Left cardiac atrium (tissue), 4 donors: ENCODE results near the gene AKAP8L. TPM values are rescaled to one million over a fixed set of nuclear protein-coding genes. Genes with fewer than 3 reads are reported as not detected.

ENCODE experiments used
- ATAC-seq, 2 donors: fragments of 200-7000 bp; cut with Tn5 transposase; one replicate each; pipeline ENCODE4 v1.9.1; 2020; ENCODE audit warnings: mild to moderate bottlenecking in 2 of 2, moderate library complexity in 2 of 2
- DNase-seq: peaks from one replicate; pipeline ENCODE4 v3.0.0-alpha.2; 2020
- intact Hi-C, 2 donors: fragments of 100-400 bp; cut with DNase I; formaldehyde crosslinking; loops; one replicate each; pipeline versions ENCODE4 v1.14.1 to v1.15.1; 2022 to 2023
- total RNA-seq, 2 donors: library from RNA; stranded (reverse); fragmentation: NEBNext Ultra II Directional; extraction: Animal tissue kit (Norgen Biotek cat#: 25700); gene quantifications; one replicate each; pipeline ENCODE4 v1.2.1, GENCODE V29; 2021
- donor health status: DM: no; HTN: yes; CAD: no.
- donor health status: DM: no; HTN: yes; CAD: no; lungs with severe emphysema.
- donor health status: DM: yes; HTN: yes; CAD: no.
- donor health status: Dilated cardiomyopathy.

Gene AKAP8L
- total RNA-seq, 2 donors from 2014 or later, result 61.5 to 74.2 TPM

DNA sequence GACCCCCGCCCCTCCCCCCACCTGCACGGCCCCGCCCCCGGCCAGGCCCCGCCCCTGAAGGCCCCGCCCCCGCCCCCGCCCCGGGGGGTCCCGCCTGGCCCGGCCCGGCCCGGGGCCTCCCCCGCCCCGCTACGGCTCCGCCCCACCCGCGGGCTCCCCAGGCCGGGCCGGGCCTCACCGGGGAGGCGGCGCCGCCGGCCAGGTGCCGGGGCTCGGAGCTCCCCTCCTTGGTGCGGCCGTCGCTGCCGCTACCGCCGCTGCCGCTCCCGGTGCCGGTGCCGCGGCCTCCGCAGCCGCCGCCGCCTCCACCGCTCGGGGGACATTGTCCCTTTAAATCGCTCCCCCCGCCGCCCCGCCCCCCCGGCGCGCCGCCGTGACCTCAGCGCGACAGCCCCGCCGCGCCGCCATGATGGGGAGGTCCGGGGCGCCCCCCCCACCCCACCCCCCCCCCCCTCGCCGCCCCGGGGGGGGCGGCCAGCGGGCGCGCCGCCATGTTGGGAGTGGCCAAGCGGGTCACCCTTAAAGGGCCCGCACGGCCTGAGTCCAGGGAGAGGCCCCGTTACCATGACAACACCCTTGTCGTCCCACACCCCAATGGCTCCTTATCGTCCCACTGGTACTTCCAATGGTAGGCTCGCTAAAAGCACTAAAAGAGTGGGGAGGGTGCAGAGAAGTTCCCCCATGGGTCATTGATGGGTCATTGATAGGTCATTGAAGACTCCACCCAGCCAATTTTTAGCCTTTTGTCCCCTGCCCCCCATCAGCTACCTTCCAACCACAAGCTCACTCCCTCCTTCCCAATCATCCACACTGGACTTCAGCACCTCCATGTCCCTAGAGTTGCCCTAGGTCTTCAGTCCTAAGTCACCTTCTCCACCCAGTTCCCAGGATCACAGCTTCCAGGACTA is 31.1 kb upstream of the AKAP8L start, which contains the start of gene WIZ:
Gene WIZ, minus strand, starts transcription at position 337 of the 908 bp plus-strand sequence. CDS start 1,649 bp downstream, outside the sequence.
- intact Hi-C loops, result loop anchor here (10.0 kb wide), 1 partner anchor 105 kb away; no protein-coding TSS in a partner anchor
- DNase-seq, result peak; percentile 91
- peak; percentile 7 to 53 for ATAC-seq

DNA sequence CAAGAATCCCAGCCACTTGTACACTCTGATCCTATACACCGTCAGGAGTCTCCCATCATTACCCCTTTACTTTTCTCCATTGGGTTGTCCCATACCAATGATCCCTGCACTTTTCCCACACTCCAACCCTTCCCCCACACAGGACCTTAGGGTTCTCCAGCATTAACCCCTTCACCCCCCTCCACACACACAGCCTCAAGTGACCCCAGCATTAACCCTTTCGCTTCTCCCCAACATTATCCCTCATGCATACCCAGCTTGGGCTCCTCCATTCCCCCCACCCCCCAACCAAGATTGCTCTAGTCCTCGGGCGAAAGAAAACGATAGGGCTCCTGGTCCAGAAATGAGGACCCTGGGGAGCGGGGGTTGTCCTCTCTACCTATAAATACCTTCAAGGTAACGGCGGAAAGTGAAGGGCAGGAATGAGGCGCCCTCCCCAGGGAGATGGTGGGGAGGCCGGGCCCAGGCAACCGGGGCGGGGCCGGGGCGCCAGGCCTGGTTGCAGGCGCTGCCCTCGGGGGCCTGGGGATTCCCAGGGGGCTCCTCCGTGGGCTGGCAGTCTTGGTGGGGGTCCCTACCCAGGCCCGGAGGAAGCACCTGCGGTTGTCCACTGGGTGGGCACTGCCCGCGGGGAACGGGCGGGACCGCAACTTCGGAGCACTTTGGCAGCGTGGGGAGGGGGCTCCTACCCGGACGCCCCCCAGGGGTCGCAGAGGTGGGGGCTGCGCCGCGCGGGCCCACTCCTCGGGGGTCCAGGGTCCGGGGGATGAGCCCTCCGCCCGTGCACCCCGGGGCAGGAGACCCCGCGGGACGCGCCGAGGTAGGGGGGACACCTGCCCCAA is 30.2 kb upstream of the AKAP8L start:
- intact Hi-C loops, result no loop called here

DNA sequence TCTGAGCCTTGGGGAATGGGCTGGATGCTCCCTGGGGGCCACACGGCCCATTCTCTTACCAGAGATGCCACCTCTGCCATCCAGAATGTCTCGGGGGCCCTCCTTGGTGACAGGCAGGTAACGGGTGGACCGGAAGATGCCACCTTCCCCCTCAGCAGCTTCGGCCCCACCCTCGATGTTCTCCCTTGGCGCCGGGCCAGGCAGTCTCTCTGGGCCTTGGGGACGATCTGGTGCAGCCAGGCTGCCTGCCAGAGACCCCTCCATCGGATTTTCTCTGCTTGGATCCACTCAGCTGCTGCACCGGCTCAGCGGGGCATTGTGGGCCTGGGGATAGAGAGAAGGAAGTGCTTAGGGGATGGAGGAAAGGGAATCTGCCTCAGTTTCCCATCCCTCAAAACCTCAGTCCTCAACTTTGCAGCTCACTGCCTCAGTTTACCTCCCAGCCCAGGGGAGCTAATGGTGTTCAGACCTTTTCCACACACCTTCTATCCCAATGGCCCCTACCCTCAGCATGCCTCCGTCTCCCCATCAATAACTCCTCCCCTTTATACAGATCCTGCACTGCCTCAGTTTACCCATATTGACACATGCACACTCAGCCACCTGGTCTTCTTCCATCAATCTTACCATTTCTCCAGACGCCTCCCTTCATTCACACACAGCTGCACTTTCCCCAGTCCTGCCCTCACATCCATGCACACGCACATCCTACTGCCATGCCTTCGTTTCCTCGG is 29.4 kb upstream of the AKAP8L start:
- intact Hi-C loops, result no loop called here
- ATAC-seq (no peak), DNase-seq (no peak)

More for the DNA sequence above, 30.2 kb upstream of the AKAP8L start:
- DNase-seq (no peak), ATAC-seq (no peak)

DNA sequence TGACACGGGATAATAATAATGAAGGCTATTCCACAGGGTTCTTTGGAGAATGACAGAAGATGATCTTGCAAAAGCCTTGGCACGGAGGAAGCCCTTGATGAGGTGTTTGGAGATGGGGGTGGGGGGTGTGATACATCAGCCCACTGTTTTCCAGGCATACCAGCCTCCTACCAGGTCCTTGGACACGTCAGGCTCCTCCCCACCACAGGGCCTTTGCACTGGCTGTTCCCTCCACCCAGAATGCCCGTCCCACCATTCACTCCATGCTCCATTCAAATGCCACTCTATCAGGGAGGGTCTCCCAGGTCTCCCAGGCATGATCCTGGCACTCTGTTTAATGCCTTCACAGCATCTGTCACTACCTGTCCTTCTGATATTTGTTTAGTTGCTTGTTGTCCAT is 28.3 kb upstream of the AKAP8L start:
- DNase-seq (no peak), ATAC-seq (no peak)
- intact Hi-C loops, result no loop called here

DNA sequence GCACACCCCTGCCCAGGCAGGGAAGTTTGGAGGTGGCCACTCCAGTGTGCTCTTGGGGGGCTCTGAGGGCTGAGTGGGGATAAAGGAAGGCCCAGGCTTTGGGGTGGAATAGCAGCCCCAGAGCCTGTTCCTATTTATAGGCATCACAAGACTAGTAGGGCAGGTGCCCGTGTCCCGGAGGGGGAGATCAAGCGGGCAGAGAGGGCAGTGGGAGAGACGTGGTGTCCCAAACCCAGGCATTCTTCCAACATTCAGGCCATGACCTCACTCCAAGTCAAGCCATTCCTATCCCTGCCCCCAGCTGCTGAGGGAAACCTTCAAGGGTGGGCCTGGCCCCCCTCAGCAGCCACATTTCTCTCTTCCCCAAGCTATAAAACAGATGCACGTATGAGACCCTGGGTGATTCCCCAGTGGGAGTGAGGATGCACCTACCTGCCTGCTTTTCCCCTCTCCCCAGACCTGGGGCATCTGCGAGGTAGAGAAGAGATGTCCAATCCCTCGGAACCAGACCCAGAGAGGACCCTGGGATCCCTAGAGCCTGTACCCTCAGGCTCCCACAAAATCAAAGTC is 27.1 kb upstream of the AKAP8L start:
- DNase-seq (no peak), ATAC-seq (peak; percentile 21 to 41)
- intact Hi-C loops, result no loop called here

DNA sequence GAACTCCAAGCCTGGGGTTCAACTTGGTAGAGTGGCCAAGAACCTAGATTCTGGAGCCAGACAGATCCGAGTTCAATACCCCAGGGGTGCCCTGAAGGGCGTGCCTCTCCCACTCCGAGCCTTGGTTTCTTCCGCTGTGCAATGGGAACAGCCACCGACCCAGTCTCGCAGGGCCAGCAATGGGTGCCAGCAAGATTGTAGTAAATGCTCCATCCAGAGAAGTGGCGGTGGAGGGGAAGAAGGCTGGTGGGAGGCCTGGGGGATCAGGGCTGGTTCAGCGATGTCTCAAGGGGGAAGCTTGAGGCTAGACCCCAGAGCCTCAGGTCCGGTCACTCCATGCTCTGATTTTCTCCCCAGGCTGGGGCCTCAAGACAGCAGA is 26.4 kb upstream of the AKAP8L start:
- no peak for ATAC-seq
- no peak for DNase-seq
- intact Hi-C loops, result no loop called here

DNA sequence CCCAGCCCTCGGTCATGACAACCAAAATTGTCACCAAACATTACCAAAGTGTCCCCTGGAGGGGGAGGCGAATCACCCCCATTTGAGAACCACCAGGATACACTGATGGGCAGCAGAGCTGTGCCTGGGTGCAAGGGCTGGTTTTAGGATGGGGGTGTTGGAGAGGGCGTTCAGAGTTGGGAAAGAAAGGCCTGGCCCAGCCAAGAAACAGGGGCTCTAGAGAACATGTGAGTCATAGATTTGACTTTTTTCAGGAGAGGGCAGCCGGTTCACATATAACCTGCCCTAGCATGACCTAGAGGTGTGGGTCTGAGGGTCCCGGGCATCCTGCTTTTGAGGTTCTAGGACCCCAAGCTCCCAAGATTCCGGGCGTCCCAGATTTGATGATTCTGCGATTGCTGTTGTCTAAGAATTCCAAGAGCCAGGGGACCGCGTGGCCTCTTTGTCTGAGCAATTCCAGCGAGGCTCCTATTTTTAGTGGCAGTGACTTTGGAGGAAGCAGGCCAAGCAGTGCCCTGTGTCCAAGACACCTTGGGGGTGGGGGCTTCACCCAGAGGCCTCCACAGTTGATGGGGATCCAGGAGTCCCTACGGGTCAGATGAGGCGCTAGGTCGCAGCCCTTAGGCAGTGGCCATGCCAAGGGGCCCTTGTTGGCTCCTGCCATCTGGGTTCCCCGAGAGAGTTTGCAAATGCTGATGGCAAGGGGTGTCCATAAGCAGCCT is 25.9 kb upstream of the AKAP8L start:
- ATAC-seq (peak in 1 of 2 donors; percentile 18), DNase-seq (no peak)
- intact Hi-C loops, result no loop called here

DNA sequence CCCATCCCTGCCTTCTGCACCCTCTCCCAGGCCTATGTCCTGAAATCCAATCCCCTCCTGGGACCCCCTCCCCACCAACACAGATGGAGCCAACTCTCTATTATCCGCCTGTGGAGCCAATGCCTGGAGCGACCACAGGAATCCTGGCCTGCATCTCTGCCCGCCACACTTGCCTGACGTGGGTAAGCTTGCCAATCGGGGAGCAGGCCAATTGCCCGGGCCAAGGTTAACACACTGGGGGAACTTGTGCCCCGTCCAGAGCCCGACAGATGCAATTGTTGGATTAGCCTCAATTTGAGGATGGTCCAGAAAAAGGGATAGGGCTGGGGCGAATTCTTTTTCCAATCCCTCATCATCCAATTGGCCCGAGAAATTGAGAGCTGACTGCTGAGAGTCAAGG is 25.1 kb upstream of the AKAP8L start:
- DNase-seq (no peak), ATAC-seq (peak; percentile 44 to 69)
- intact Hi-C loops, result no loop called here

DNA sequence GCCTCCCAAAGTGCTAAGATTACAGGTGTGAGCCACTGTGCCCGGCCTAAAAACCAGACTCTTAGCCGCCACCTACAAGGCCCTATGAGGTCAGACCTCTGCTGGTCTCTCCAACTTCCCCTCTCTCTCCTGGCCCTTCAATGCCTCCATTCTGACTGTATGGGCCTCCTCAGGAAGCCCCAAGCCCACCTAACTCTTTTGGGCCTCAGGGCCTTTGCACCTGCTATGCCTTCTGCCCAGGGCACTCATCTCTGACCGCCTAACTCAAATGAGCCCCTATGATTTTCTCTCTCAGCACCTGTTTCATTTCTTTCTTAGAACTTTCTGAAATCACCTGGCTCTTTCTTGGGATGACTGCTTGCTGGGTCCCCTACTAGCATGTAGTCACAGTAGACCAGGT is 24.5 kb upstream of the AKAP8L start:
- no peak for DNase-seq
- ATAC-seq, result no peak
- intact Hi-C loops, result no loop called here

DNA sequence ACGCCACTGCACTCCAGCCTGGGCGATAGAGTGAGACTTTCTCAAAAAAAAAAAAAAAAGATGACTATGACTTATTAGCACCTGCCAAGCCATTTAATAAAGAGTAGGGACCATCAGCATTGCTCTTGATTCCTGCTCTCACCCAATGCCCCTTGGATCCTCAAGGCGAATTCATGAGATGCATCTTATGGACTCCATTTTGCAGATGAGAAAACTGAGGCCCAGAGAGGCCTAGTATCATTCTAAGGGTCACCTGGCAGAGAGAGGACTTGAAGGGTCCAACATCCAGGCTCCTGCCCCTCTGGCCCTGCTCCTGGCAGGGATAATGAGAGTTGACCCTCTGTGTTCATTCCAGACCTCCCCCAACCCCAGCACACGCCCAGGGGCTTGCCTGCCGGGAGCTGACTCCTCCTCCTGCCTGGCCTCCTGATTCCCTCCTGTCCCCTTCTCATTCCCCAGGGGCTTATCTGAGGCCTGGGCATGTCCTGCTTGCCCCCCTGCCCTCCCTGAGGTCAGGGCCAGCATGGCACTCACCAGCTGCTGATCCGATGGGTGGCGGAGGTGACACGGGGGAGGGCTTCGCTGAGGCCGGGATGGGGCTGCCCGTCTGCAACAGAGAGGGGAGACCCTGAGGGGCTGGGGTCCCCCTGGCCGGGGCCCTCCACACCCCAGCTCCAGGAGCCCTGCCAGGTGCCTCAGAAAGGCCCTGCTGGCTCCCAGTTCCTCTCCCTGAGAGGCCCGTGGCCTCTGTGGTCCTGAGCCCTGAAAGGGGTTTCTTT is 23.5 kb upstream of the AKAP8L start:
- intact Hi-C loops, result no loop called here
- DNase-seq (no peak), ATAC-seq (no peak)

DNA sequence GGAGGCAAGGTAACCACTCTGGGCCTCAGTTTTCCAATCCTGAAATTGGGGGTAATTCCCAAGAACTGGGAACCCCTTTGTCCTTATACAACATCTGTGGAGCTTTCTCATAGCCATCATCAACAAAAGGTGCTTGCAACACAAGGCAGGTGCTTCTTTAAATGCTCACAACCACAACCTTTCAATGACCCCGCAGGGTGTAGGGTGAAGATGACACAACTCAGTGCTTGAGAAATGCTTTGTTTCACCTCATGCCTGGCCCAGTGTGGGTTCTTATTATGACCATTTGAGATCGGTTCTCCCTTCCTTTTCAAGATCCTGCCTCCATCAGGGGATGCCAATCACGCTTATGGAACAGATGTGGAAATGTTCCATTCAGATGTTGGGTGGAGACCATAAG is 22.5 kb upstream of the AKAP8L start:
- intact Hi-C loops, result no loop called here
- no peak for DNase-seq
- no peak for ATAC-seq

DNA sequence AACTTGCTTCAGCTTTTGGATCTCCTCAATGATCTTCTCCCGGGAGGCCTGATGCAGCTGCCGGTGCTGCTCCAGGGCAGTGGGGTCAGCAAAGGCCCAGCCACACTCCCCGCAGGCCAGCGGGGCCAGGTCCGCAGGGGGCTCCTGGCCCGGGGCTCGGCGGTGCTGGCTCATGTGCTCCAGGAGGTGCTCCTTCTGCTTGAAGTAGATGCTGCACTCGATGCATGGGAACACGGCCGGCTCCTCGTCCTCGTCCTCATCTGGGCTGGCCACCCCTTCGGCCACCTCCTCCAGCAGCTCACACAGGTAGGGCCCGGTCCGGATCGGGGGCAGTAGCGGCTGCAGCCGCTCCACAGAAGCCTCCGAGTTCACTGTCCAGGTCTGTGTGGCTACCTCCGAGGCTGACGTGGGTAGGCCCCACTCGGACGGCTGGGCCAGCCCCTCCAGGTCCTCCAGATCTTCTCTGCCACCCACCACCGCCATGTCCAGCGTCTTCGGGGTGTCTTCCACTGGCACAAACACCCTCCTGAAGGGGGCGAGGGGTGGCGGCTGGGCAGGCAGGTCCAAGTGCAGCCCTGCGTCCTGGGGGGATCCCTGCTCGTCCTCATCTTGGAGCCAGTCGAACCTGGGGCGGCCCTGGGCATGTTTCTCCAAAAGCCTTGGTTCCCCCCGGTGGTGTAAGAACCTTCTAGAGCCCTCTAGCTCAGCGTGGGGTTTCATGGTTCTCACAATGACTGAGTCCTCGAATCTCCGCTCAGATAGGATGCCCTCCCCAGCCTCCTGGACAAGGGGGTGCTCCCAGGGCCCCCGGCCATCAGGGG is 21.2 kb upstream of the AKAP8L start:
- DNase-seq, result no peak
- no peak for ATAC-seq
- intact Hi-C loops, result no loop called here

DNA sequence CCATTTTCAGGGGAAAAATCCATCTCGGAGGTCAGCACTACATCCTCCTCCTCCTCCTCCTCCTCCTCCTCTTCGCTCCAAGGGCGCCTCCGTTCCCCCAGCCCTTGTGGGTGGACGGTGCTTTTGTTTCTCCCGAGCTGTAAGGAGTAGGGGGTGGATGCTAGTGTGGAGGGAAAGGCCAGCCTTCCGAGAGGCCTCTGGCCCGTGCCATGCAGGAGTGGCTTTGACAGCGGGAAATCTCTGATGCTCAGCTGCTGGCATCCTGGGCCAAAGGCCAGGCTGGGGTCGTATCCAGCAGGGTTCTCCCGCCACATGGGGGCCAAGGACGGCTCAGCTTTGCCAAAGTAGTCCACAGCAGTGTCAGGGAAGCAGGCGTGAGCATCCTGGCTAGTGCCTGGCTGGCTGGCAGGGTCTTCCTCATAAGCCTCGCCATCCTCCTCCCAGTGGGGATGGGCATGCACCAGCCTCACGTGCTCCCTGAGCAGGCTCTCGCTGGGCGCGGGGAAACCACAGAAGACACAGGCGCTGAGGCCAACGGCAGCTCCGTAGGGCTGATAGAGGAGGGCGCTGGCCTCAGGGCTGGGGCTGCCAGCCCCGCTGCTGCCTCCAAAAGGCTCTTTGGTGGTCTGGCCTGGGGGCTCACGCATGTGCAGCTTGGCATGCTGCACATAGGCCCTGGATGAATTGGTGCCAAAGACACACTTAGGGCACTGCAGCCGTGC is 20.5 kb upstream of the AKAP8L start:
- DNase-seq (no peak), ATAC-seq (no peak)
- intact Hi-C loops, result no loop called here

DNA sequence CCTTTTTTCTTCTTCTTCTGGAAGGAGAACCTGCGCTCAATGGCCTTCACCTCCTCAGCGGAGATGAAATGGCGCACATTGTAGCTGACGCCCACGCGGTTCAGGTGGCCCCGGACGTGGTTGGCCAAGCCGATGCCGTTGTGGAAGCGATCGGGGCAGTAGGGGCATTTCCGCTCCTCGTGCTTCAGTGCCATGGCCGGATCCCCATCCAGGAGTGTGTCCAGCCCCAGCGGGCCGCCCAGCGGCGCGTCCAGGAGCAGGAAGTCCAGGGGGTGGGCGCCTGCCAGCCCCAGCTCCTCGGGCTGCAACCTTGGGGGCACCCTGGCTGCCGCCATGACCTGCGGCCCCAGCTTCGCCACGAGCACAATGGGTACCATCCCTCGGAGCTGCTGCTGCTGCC is 19.8 kb upstream of the AKAP8L start:
- ATAC-seq, result no peak
- no peak for DNase-seq
- intact Hi-C loops, result no loop called here

DNA sequence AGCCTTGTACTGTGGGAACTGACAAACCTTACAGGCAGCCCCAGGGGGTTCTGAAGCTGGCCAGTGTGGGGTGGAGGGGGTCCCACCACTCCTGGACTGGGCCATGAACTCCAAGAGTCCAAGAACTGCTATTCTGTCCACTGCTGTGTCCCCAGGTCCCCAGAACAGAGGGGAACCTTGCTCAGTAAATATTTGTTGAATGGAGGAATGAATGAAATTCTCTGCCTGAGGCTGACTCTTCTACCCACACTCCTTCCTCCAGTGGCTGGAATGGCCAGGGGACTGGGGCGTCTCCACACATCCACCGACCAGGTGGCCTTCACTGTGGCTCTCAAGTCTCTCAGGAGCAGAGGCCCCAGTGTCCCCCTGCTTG is 19.3 kb upstream of the AKAP8L start:
- ATAC-seq, result no peak
- intact Hi-C loops, result no loop called here
- no peak for DNase-seq

DNA sequence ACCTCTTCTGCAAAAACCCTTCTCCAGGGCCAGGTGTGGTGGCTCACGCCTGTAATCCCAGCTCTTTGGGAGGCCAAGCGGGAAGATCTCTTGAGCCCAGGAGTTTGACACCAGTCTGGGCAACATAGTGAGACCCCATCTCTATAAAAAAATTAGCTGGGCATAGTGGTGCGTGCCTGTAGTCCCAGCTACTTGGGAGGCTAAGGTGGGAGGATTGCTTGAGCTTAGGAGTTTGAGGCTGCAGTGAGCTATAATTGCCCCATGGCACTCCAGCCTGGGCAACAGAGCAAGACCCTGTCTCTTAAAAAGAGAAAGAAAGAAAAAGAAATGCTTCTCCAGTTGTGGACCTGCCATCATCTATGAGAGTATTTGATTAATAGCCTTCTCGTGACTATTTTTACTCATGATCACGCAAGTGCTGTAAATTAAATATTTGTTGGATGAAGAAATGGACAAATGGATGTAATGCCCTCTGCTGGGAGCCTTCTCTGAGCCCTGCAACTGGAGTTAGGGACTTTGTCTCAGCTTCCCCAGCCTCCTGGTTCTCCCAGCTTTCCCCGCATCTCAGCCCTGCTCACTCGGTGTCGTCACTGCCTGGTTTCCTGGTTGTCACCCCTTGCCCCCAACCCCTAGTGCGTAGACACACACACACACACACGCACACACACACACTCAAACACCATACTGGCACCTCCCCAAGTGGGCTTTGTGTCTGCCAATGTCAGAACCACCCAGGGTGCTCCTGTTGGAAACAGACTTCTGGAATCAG is 18.8 kb upstream of the AKAP8L start:
- ATAC-seq, result no peak
- no peak for DNase-seq
- intact Hi-C loops, result no loop called here
